Upper lobe of right lung (tissue), 1 donor: Measurements from ENCODE around the gene NPB. TPM values are rescaled to one million over a fixed set of nuclear protein-coding genes. Genes with fewer than 3 reads are reported as not detected.
A peak's percentile ranks its signal among the peaks of the same experiment; 100 is the strongest.

Experiments used
- ATAC-seq: fragments of 200-7000 bp; cut with Tn5 transposase; one replicate; pipeline ENCODE4 v1.9.1; 2020; ENCODE audit warnings: mild to moderate bottlenecking, moderate library complexity
- DNase-seq: peaks from one replicate; pipeline ENCODE4 v3.0.0-alpha.2; 2020
- H3K27ac ChIP-seq: fragments of 200-600 bp; one replicate; pipeline ENCODE4 v1.8.0; 2022
- H3K27me3 ChIP-seq: fragments of 200-600 bp; one replicate; pipeline ENCODE4 v1.8.0; 2022; ENCODE audit warnings: mild to moderate bottlenecking
- H3K36me3 ChIP-seq: fragments of 200-600 bp; one replicate; pipeline ENCODE4 v1.8.0; 2022
- H3K4me1 ChIP-seq: fragments of 200-600 bp; one replicate; pipeline ENCODE4 v1.8.0; 2022
- H3K4me3 ChIP-seq: fragments of 200-600 bp; one replicate; pipeline ENCODE4 v1.8.0; 2022; ENCODE audit warnings: mild to moderate bottlenecking
- H3K9me3 ChIP-seq: fragments of 200-600 bp; one replicate; pipeline ENCODE4 v1.8.0; 2022
- CTCF ChIP-seq: fragments of 200-600 bp; IDR thresholded peaks from one replicate; pipeline ENCODE4 v1.8.0; 2022; ENCODE audit warnings: antibody characterized with exemption
- intact Hi-C: fragments of 100-400 bp; cut with DNase I; formaldehyde crosslinking; loops from one replicate; pipeline ENCODE4 v1.11.0; 2022
- total RNA-seq: library from RNA; stranded (reverse); fragmentation: NEBNext Ultra II Directional; extraction: Animal tissue kit (Norgen Biotek cat#: 25700); gene quantifications from one replicate; pipeline ENCODE4 v1.2.1, GENCODE V29; 2021
- donor health status: DM: no; HTN: yes; CAD: no; lungs with severe emphysema.

NPB gene
- total RNA-seq, 1 donor from 2014 or later = 0.55 TPM

GRCh38 chr17:81865733-81866439 lies 36.2 kb upstream of the NPB start:
- no peak overlapping the region for H3K4me3 ChIP-seq
- H3K4me1 ChIP-seq = peaks cover 42% of the 10 kb centered on the region
- no peaks in the 10 kb centered on the region for H3K27me3 ChIP-seq
- H3K9me3 ChIP-seq = no peaks in the 10 kb centered on the region
- peaks cover 19% of the 10 kb centered on the region for H3K36me3 ChIP-seq
- intact Hi-C loops = no loop called here
- ATAC-seq (no peak), DNase-seq (no peak)
- no peak for TF ChIP-seq CTCF
- peak overlapping the region; percentile 24 for H3K27ac ChIP-seq

DNA sequence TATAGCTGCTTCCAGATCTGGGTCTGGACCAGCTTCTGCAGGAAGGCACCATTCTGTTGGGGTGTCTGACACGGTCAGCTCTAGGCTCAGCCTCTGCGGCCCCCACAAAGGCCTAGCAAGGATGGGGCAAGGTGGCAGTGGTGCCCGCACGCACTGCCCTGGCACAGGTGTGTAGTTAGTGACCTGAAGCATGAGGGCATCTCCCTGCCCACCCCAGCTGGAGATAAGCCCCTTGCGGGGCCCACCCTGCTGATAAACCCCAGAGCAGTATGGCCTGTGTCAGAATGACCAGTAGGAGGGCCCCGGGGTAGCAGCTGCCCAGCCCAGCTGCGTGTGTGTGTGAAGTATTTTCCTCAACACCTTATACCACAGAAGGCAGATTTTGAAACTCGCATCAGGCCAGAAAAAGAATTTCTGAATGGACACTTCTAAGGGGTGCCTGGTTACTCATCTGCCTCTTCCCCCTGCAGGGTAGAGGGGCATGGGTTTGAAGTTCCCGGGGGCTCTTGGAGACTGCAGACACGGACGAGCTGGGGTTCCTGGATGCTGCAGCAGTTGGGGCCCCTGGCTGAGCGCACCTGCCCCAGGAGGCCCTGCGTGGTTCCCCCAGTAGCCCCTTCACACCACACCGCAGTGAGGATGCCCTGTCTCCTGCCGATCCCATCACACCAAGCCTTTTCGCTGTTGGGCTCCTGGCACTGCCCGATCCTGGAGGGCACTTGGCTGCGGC lies 35.4 kb upstream of the NPB start:
- peak overlapping the region; percentile 58 for H3K27ac ChIP-seq
- ATAC-seq = no peak
- H3K36me3 ChIP-seq = peaks cover 19% of the 10 kb centered on the region
- TF ChIP-seq CTCF = no peak
- no peaks in the 10 kb centered on the region for H3K27me3 ChIP-seq
- H3K9me3 ChIP-seq = no peaks in the 10 kb centered on the region
- H3K4me1 ChIP-seq = peaks cover 41% of the 10 kb centered on the region
- intact Hi-C loops = no loop called here
- H3K4me3 ChIP-seq = no peak overlapping the region
- no peak for DNase-seq

- DNase-seq (no peak), ATAC-seq (no peak)
- no peaks in the 10 kb centered on the region for H3K27me3 ChIP-seq
- intact Hi-C loops = no loop called here
- peaks cover 35% of the 10 kb centered on the region for H3K4me1 ChIP-seq
- H3K36me3 ChIP-seq = peaks cover 19% of the 10 kb centered on the region
- no peak overlapping the region for H3K4me3 ChIP-seq
- peak overlapping the region; percentile 58 for H3K27ac ChIP-seq
- no peaks in the 10 kb centered on the region for H3K9me3 ChIP-seq
- TF ChIP-seq CTCF = no peak
Observed at GRCh38 chr17:81867170-81867990, 34.7 kb upstream of the NPB start.

DNA sequence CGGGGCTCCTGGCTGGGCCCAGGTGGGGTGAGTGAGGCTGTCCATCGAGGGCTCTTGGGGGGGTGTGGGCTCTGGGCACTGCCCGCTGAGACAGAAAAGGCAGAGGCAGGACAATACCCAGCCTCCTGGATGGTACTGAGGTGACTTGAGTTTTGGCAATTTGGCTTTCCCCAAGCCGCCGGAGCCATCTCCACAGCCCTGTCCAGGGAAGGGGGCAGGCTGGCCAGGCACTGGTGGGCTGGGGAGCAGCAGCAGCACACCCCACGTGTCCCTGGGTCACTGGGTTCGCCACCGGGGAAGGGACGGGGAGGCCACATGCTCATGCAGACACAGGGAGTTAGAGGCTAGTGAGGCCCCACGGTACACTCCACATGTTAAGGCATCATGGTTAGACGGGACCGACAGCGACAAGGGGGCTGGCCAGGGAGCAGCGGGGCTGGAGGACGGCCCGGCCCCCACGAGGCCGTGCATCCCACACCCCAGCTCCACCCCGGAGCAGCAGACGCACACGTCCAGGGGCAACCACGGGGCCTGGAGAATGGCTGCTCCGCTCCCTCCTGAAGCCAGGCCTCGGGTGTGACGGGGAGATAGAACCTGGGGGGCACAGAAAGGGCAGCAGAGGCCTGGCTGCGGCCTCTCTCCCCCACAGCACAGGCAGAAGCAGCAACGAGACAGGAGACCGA lies 33.9 kb upstream of the NPB start:
- intact Hi-C loops = no loop called here
- no peak for DNase-seq
- Histone ChIP-seq H3K4me3 (no peak overlapping the region), H3K27ac (no peak overlapping the region), H3K4me1 (peaks cover 43% of the 10 kb centered on the region), H3K9me3 (no peaks in the 10 kb centered on the region), H3K27me3 (no peaks in the 10 kb centered on the region), H3K36me3 (peaks cover 19% of the 10 kb centered on the region)
- ATAC-seq = no peak
- no peak for TF ChIP-seq CTCF

GRCh38 chr17:81868674-81869220 lies 33.3 kb upstream of the NPB start:
- TF ChIP-seq CTCF = no peak
- Histone ChIP-seq H3K9me3 (no peaks in the 10 kb centered on the region), H3K4me3 (no peak overlapping the region), H3K4me1 (peaks cover 43% of the 10 kb centered on the region), H3K36me3 (peaks cover 19% of the 10 kb centered on the region), H3K27ac (peak overlapping the region; percentile 89), H3K27me3 (no peaks in the 10 kb centered on the region)
- DNase-seq (peak; percentile 74), ATAC-seq (peak; percentile 0)
- intact Hi-C loops = no loop called here
